Natural killer cell (primary cell): ENCODE results near the gene SMIM9. TPM values are rescaled to one million over a fixed set of nuclear protein-coding genes. Genes with fewer than 3 reads are reported as not detected.

Source experiments
- ATAC-seq, 3 donors: fragments of 150-1000 bp in 2 of 3; fragments of 200-7000 bp in 1 of 3; cut with Tn5 transposase; 1 replicate in 1 of 3; 2 replicates in 2 of 3; pipeline ENCODE4 v1.10.0; 2021; ENCODE audit warnings: mild to moderate bottlenecking in 2 of 3, moderate library complexity in 2 of 3
- DNase-seq, 2 donors: peaks; one replicate each; pipeline versions ENCODE4 v3.0.0 to v3.0.0-alpha.2; 2013 to 2021; ENCODE audit warnings: mixed read lengths in 1 of 2
- H3K27ac ChIP-seq: one replicate; pipeline ENCODE4 v1.5.1; 2013; ENCODE audit warnings: mild to moderate bottlenecking, low read length
- H3K27me3 ChIP-seq: one replicate; pipeline ENCODE4 v1.6.1; 2013; ENCODE audit warnings: low read length; ENCODE audit not compliant: control insufficient read depth, insufficient read depth
- H3K36me3 ChIP-seq: one replicate; pipeline ENCODE4 v1.6.1; 2013; ENCODE audit warnings: low read length; ENCODE audit not compliant: control insufficient read depth, insufficient read depth
- H3K4me1 ChIP-seq: one replicate; pipeline ENCODE4 v1.6.1; 2013; ENCODE audit warnings: low read length; ENCODE audit not compliant: control insufficient read depth, insufficient read depth
- H3K4me3 ChIP-seq: one replicate; pipeline ENCODE4 v1.5.1; 2013; ENCODE audit warnings: low read length
- H3K9me3 ChIP-seq: one replicate; pipeline ENCODE4 v1.6.1; 2013; ENCODE audit warnings: low read length; ENCODE audit not compliant: control insufficient read depth, insufficient read depth
- H3K27ac Mint-ChIP-seq, 2 donors: one replicate each; pipeline ENCODE4 v1.8.0; 2022; ENCODE audit warnings: mild to moderate bottlenecking in 2 of 2, mixed read lengths in 2 of 2, moderate library complexity in 1 of 2
- H3K27me3 Mint-ChIP-seq, 2 donors: one replicate each; pipeline ENCODE4 v1.8.0; 2022; ENCODE audit warnings: low read depth in 2 of 2, mixed read lengths in 2 of 2
- H3K36me3 Mint-ChIP-seq: one replicate; pipeline ENCODE4 v1.8.0; 2022; ENCODE audit warnings: mixed read lengths
- H3K4me1 Mint-ChIP-seq, 2 donors: one replicate each; pipeline ENCODE4 v1.8.0; 2022; ENCODE audit warnings: mixed read lengths in 2 of 2
- H3K4me3 Mint-ChIP-seq: one replicate; pipeline ENCODE4 v1.8.0; 2022; ENCODE audit warnings: mild to moderate bottlenecking, moderate library complexity, mixed read lengths
- H3K9me3 Mint-ChIP-seq, 2 donors: one replicate each; pipeline ENCODE4 v1.8.0; 2022; ENCODE audit warnings: mixed read lengths in 2 of 2
- CTCF ChIP-seq: fragments of 200-600 bp; IDR thresholded peaks from one replicate; pipeline ENCODE4 v1.8.0; 2022; ENCODE audit warnings: antibody characterized with exemption
- WGBS: methylation state at CpG from one replicate; pipeline ENCODE4 v1.1.7; 2013; ENCODE audit warnings: missing lambda C conversion rate; ENCODE audit not compliant: insufficient coverage; 5-methylcytosine and 5-hydroxymethylcytosine counted together
- intact Hi-C: fragments of 100-400 bp; cut with micrococcal nuclease; formaldehyde crosslinking; loops from one replicate; pipeline ENCODE4 v1.14.2; 2022
- total RNA-seq, 4 donors: library from RNA; stranded (reverse); fragments of 120-200 nt in 1 of 4; gene quantifications; one replicate each; pipeline versions ENCODE4 v1.2.3 to v1.2.4, GENCODE V29; 2013 to 2022

Gene SMIM9
- total RNA-seq, 3 donors from 2014 or later (not counting 1 experiment from before 2014, with no cell fraction given), result not detected

DNA sequence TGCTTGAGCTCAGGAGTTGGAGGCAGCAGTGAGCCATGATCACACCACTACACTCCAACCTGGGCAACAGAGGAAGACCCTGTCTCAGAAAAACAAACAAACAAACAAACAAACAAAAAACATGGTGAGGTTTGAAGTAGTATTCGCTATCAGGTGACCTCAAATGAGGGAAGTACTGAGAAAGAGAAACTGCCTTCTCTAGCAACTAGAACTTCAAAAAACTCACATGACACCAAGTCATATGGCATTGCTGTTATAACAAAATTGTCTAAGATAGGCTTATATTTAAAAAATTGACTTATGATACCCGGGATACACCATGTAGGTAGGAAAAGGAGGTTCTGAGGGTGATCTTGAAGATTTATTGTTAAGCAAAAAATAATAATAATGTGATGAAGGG lies 39.4 kb downstream of the SMIM9 start:
- H3K36me3 Mint-ChIP-seq, result no peaks in the 10 kb centered on the region
- H3K27me3 Mint-ChIP-seq, result no peaks in the 10 kb centered on the region
- no peak overlapping the region for H3K4me3 Mint-ChIP-seq
- Histone ChIP-seq H3K4me3 (no peak overlapping the region), H3K4me1 (peaks cover 6% of the 10 kb centered on the region), H3K27me3 (no peaks in the 10 kb centered on the region), H3K9me3 (no peaks in the 10 kb centered on the region), H3K36me3 (no peaks in the 10 kb centered on the region), H3K27ac (no peak overlapping the region)
- DNase-seq, result no peak
- WGBS, result no CpG with 5 or more reads among the region's 2 CpGs
- H3K9me3 Mint-ChIP-seq, result no peaks in the 10 kb centered on the region
- no peak for TF ChIP-seq CTCF
- ATAC-seq, result no peak
- peaks cover 0 to 8% of the 10 kb centered on the region in 2 donors for H3K4me1 Mint-ChIP-seq
- H3K27ac Mint-ChIP-seq, result no peak overlapping the region
- intact Hi-C loops, result no loop called here

DNA sequence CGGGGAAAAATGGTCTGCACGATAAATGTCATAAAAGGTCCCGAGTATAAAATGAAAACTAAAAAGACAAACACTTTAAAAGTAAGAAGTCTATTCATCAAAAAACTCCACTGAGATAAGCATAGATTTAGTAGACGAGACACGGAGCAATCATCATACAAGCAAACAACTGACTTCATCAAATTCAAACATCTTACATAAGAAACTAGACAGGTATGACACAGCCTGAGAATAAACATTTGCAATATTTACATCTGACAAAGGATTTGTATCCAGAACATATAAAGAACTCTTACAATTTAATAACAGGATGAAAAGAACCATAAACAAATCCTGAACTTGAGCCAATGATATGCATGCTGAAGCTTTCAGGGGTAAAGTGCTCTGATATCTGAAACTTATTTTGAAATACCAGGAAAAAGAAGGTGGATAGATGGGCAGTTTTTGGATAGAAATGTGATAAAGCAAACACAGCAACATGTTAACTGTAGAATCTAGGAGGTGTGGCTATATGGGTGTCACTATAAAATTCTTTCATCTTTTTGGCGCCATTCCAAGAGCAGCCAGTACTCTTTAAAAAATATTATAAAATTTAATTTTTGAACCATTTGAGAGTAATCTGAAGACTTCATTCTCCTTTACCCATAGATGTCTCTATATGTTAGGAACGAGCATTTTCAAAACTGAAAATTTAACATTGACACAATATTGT lies 41.2 kb downstream of the SMIM9 start:
- intact Hi-C loops, result no loop called here
- Mint-ChIP-seq H3K4me3 (no peak overlapping the region), H3K9me3 (no peaks in the 10 kb centered on the region), H3K4me1 (no peaks in the 10 kb centered on the region), H3K36me3 (no peaks in the 10 kb centered on the region), H3K27me3 (no peaks in the 10 kb centered on the region), H3K27ac (no peak overlapping the region)
- WGBS, result 89% methylated on average over 4 of the region's 7 CpGs
- no peaks in the 10 kb centered on the region for H3K9me3 ChIP-seq
- no peaks in the 10 kb centered on the region for H3K27me3 ChIP-seq
- no peaks in the 10 kb centered on the region for H3K4me1 ChIP-seq
- no peak overlapping the region for H3K4me3 ChIP-seq
- H3K36me3 ChIP-seq, result no peaks in the 10 kb centered on the region
- no peak for ATAC-seq
- TF ChIP-seq CTCF, result no peak
- no peak overlapping the region for H3K27ac ChIP-seq
- DNase-seq, result no peak

- 84% methylated on average over 8 of the region's 8 CpGs for WGBS
- H3K27ac Mint-ChIP-seq, result no peak overlapping the region
- H3K36me3 ChIP-seq, result no peaks in the 10 kb centered on the region
- no peak overlapping the region for H3K4me3 ChIP-seq
- no peaks in the 10 kb centered on the region for H3K27me3 Mint-ChIP-seq
- no peaks in the 10 kb centered on the region for H3K27me3 ChIP-seq
- TF ChIP-seq CTCF, result no peak
- no peaks in the 10 kb centered on the region for H3K36me3 Mint-ChIP-seq
- intact Hi-C loops, result no loop called here
- DNase-seq, result no peak
- ATAC-seq, result no peak
- no peaks in the 10 kb centered on the region for H3K9me3 ChIP-seq
- H3K9me3 Mint-ChIP-seq, result no peaks in the 10 kb centered on the region
- H3K4me1 ChIP-seq, result no peaks in the 10 kb centered on the region
- no peaks in the 10 kb centered on the region for H3K4me1 Mint-ChIP-seq
- H3K4me3 Mint-ChIP-seq, result no peak overlapping the region
- no peak overlapping the region for H3K27ac ChIP-seq
These were observed 42.5 kb downstream of the SMIM9 start for GRCh38 chrX:154791939-154792338.

DNA sequence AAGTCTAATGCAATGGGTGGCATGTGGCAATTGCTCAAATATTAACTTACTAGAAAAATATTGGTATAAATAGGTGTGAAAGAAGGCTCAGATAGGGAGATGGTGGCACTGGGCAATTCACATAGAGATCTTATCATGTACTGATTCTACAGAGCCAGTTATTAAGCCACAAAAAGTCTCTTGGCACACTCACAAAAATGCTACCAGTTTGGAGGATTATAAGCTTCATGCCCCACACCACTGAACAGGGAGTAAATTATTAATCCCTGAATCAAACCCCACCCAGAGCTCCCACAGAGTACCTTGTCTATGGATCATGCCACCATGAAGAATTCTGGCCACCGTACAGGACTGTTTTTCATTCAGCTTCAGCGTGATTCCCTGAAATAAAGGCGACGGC lies 43.0 kb downstream of the SMIM9 start:
- Histone ChIP-seq H3K9me3 (no peaks in the 10 kb centered on the region), H3K4me3 (no peak overlapping the region), H3K36me3 (no peaks in the 10 kb centered on the region), H3K27ac (no peak overlapping the region), H3K4me1 (no peaks in the 10 kb centered on the region), H3K27me3 (no peaks in the 10 kb centered on the region)
- Mint-ChIP-seq H3K4me3 (no peak overlapping the region), H3K4me1 (no peaks in the 10 kb centered on the region), H3K27ac (no peak overlapping the region), H3K36me3 (no peaks in the 10 kb centered on the region), H3K27me3 (no peaks in the 10 kb centered on the region), H3K9me3 (no peaks in the 10 kb centered on the region)
- no peak for TF ChIP-seq CTCF
- DNase-seq, result no peak
- no peak for ATAC-seq
- intact Hi-C loops, result no loop called here
- WGBS, result 100% methylated on average over 1 of the region's 4 CpGs
